ENCODE data around the gene BTN2A1.

Gene BTN2A1

DNA sequence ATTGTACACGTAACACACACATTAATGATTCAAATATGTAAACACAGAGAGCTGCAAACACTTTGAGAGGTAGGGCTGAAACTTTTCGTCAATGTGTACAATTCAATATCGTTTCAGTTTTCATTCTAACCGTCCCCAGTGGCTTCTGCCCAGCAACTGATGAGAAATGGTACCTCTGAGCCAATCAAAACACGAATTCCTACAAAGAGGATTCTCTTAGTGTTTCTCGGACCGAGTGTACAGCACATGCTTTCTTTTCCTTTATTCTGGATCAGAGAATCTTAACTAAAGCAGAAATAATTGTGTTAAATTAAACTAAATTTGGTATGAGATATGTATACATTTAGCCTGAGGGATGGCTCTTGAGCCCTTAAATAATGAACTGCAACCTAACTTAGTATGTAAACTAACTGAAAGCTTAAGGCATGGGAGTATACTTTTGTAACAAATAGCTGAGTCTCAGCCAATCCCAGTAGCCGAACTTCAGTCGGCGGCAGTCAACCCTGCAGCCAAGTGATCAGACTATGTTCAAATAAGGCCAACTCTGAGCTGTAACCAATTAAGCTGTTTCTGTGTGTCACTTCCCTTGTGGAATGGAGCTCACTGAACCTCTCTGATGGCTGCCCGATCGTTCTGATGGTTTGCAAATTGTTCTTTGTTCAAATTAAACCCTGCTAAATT lies 16.1 kb downstream of the BTN2A1 start:
- Histone ChIP-seq H3K27ac (ENCODE audit: low read length) (peak overlapping the region; percentile 44), H3K9me3 (ENCODE audit: control insufficient read depth, low read depth, low read length) (peaks cover 3% of the 10 kb centered on the region), H3K9ac (ENCODE audit: low read length) (peak overlapping the region; percentile 70), H3K27me3 (ENCODE audit: control insufficient read depth, insufficient read depth, low read length) (no peaks in the 10 kb centered on the region), H3K4me3 (ENCODE audit: low read length) (peak overlapping the region; percentile 53), H3K4me1 (ENCODE audit: control insufficient read depth, low read depth, low read length) (peaks cover 25% of the 10 kb centered on the region), H3K36me3 (ENCODE audit: control insufficient read depth, low read depth, low read length) (peaks cover 3% of the 10 kb centered on the region)

DNA sequence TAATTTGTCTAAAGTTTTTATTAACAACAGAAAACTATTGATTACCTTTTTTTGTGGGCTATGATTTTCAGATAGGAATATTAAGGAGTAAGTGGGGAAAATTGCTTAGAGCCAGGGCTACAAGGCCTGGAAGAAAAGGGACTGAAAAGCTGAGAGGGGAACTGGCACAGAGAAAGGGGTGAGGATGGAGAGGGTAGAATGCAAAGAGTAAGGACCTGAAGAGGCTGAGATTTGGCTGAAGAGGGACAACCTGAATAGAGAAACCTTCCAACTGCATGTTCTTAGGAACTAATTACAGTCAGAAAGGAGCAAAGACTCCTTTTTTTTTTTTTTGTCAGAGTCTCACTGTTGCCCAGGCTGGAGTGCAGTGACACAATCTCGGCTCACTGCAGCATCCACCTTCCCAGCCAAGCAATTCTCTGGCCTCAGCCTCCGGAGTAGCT lies 16.7 kb downstream of the BTN2A1 start:
- H3K9ac ChIP-seq (ENCODE audit: low read length) = peak overlapping the region; percentile 70
- peak overlapping the region; percentile 44 for H3K27ac ChIP-seq (ENCODE audit: low read length)
- peak overlapping the region; percentile 53 for H3K4me3 ChIP-seq (ENCODE audit: low read length)
- H3K27me3 ChIP-seq (ENCODE audit: control insufficient read depth, insufficient read depth, low read length) = no peaks in the 10 kb centered on the region
- H3K9me3 ChIP-seq (ENCODE audit: control insufficient read depth, low read depth, low read length) = peaks cover 3% of the 10 kb centered on the region
- H3K4me1 ChIP-seq (ENCODE audit: control insufficient read depth, low read depth, low read length) = peaks cover 25% of the 10 kb centered on the region
- no peaks in the 10 kb centered on the region for H3K36me3 ChIP-seq (ENCODE audit: control insufficient read depth, low read depth, low read length)

DNA sequence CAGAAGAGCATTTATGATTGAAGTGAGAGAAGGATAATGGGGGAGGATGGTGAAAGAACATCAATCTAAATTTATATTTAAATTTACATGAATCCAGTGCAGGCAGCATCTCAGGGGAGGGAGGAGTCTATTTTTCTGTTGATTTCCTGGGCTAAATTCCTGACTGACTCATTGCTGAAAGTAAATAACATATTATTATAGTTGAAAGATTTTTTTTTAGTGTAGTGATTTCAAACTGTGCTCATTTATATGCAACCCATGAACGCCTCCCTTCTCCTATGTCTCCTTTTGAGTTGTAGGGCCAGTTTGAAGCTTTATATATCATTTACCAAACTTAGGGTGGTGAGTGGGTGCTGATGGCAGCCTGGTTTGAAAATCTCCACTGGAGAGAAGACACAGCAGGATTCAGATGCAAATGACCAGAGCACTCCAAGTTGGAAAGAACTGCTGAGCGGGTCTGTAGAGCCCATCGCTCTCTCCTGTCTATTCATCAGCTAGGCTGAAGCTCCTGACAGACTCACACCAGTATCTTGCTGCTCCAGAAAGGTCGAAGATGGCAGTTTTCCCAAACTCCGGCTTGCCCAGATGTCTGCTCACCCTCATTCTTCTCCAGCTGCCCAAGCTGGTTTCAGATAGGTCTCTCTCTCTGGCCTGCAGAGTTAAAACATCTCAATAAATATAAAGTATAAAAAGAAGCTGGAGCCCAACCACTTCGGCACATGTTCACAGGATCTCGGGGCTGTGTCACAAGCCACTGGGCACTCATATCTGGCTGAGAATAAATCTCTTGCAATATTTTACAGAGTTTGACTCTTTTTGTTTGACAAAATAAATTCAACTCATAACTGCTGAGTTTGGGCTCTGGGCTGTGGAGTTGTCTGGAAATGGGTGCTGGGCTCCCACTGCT lies 18.3 kb downstream of the BTN2A1 start:
- Histone ChIP-seq H3K36me3 (ENCODE audit: control insufficient read depth, low read depth, low read length) (no peaks in the 10 kb centered on the region), H3K4me1 (ENCODE audit: control insufficient read depth, low read depth, low read length) (peaks cover 25% of the 10 kb centered on the region), H3K9ac (ENCODE audit: low read length) (no peak overlapping the region), H3K9me3 (ENCODE audit: control insufficient read depth, low read depth, low read length) (peaks cover 3% of the 10 kb centered on the region), H3K27ac (ENCODE audit: low read length) (no peak overlapping the region), H3K4me3 (ENCODE audit: low read length) (no peak overlapping the region), H3K27me3 (ENCODE audit: control insufficient read depth, insufficient read depth, low read length) (no peaks in the 10 kb centered on the region)

DNA sequence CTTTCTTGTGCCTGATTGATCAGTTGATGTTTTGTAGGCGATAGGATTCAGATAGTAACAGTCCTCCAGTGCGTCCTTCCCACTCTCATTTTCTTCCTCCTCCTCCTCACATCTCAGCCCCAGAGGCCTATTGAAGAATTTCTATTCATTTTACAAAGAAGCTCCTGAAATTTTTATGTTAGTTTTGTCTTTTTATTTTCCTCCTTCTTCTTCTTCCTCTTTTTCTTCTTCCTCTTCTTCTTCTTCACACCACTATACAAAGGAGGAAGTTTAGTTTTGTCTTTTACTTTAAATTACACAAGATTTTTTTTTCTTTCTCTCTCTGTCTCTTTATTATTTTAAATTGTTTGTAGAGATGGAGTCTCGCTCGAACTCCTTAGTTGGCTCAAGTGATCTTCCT lies 19.1 kb downstream of the BTN2A1 start:
- peaks cover 3% of the 10 kb centered on the region for H3K9me3 ChIP-seq (ENCODE audit: control insufficient read depth, low read depth, low read length)
- no peaks in the 10 kb centered on the region for H3K27me3 ChIP-seq (ENCODE audit: control insufficient read depth, insufficient read depth, low read length)
- peaks cover 25% of the 10 kb centered on the region for H3K4me1 ChIP-seq (ENCODE audit: control insufficient read depth, low read depth, low read length)
- H3K9ac ChIP-seq (ENCODE audit: low read length) = no peak overlapping the region
- H3K4me3 ChIP-seq (ENCODE audit: low read length) = no peak overlapping the region
- no peaks in the 10 kb centered on the region for H3K36me3 ChIP-seq (ENCODE audit: control insufficient read depth, low read depth, low read length)
- H3K27ac ChIP-seq (ENCODE audit: low read length) = no peak overlapping the region

DNA sequence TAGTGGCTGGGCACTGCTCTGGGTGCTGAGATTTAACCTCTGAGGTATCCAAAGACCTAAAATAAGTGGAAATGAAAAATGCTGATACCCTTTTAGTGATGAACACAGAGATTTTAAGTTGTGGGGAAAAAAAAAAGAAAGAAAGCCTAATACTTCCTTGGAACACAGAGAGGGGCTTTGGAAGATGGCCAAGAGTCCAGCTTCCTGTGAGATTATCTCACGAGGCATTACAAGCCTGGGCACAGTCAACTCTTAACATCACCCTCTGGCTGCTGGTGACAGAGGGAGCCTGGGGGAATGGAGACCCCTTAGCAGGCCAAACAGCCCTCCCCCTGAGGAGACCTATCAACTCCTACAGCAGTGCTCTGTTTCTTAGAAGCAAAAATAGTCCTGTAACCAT lies 19.7 kb downstream of the BTN2A1 start:
- Histone ChIP-seq H3K9me3 (ENCODE audit: control insufficient read depth, low read depth, low read length) (peaks cover 3% of the 10 kb centered on the region), H3K27me3 (ENCODE audit: control insufficient read depth, insufficient read depth, low read length) (no peaks in the 10 kb centered on the region), H3K9ac (ENCODE audit: low read length) (no peak overlapping the region), H3K4me3 (ENCODE audit: low read length) (no peak overlapping the region), H3K27ac (ENCODE audit: low read length) (no peak overlapping the region), H3K4me1 (ENCODE audit: control insufficient read depth, low read depth, low read length) (peaks cover 25% of the 10 kb centered on the region), H3K36me3 (ENCODE audit: control insufficient read depth, low read depth, low read length) (no peaks in the 10 kb centered on the region)

DNA sequence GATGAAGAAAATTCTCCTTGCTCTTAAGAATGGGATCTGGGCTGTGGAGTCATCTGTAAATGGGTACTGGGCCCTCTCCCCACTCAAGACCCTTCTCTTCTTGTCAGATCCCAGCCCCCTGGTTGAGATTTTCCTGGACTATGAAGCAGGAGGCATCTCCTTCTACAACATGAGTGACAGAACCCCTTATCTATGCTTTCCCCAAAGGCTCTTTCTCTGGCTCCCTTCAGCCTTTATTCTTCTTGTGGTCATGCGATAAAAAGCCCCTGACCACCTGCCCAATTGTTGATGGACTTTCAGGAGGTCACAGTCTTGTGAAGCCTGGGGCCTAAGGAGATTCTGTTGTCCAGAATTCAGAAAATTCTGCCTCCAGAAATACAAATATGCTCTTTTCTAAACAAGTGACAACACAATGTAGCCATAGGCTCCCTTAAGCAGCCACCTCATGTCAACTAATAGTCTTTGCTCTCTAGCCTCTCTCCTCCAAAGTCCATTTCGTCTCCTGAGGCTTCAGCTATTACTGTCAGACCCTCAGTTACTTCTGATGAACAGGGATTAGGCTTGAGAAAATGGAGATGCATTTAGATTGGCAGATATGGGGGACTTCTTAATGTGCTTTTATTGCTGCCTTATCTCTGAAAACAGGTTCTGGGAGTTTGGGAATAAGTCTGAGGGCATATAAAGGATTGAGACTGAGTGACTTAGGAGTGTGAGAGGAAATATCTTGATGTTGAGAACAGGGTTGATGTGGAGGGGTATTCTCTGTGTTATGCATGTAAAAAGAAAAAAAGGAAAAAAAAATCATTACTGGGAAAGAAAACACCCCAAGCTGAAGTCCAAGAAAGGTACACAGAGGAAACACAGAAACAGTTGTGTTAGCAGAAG lies 20.6 kb downstream of the BTN2A1 start:
- Histone ChIP-seq H3K9ac (ENCODE audit: low read length) (no peak overlapping the region), H3K4me3 (ENCODE audit: low read length) (no peak overlapping the region), H3K9me3 (ENCODE audit: control insufficient read depth, low read depth, low read length) (no peaks in the 10 kb centered on the region), H3K27ac (ENCODE audit: low read length) (no peak overlapping the region), H3K4me1 (ENCODE audit: control insufficient read depth, low read depth, low read length) (peaks cover 25% of the 10 kb centered on the region), H3K27me3 (ENCODE audit: control insufficient read depth, insufficient read depth, low read length) (no peaks in the 10 kb centered on the region), H3K36me3 (ENCODE audit: control insufficient read depth, low read depth, low read length) (no peaks in the 10 kb centered on the region)

DNA sequence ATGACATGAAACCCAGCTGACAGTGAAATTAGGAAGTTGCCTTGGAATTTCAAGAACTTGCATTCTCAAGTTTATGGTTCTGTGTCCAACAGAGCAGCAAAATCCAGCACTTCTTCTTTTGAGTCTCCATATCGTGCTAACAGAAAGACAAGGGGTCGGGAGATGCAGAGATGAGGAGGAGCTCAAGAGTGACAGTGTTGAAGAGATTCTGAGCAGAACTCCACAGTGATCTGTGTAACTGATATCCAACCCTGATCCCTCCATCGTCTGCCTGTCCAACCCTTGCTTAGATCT lies 21.2 kb downstream of the BTN2A1 start:
- Histone ChIP-seq H3K4me1 (ENCODE audit: control insufficient read depth, low read depth, low read length) (peaks cover 23% of the 10 kb centered on the region), H3K36me3 (ENCODE audit: control insufficient read depth, low read depth, low read length) (no peaks in the 10 kb centered on the region), H3K27me3 (ENCODE audit: control insufficient read depth, insufficient read depth, low read length) (no peaks in the 10 kb centered on the region), H3K4me3 (ENCODE audit: low read length) (no peak overlapping the region), H3K27ac (ENCODE audit: low read length) (no peak overlapping the region), H3K9me3 (ENCODE audit: control insufficient read depth, low read depth, low read length) (no peaks in the 10 kb centered on the region), H3K9ac (ENCODE audit: low read length) (no peak overlapping the region)

DNA sequence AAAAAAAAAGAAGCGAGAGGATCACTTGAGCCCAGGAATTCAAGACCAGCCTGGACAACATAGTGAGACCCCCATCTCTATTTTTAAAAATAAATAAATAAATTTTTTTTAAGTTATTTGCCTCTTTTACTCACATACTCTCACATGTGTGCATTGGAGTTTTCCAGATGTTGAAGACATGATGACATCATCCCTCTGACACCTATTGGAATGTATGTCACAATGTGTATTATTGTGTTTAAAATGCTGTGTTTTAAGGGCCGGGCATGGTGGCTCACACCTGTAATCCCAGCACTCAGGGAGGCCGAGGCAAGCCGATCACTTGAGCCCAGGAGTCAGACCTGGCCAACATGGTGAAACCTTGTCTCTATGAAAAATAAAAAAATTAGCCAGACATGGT lies 24.6 kb downstream of the BTN2A1 start:
- H3K27ac ChIP-seq (ENCODE audit: low read length) = no peak overlapping the region
- no peak overlapping the region for H3K4me3 ChIP-seq (ENCODE audit: low read length)
- H3K9me3 ChIP-seq (ENCODE audit: control insufficient read depth, low read depth, low read length) = no peaks in the 10 kb centered on the region
- no peaks in the 10 kb centered on the region for H3K27me3 ChIP-seq (ENCODE audit: control insufficient read depth, insufficient read depth, low read length)
- no peaks in the 10 kb centered on the region for H3K4me1 ChIP-seq (ENCODE audit: control insufficient read depth, low read depth, low read length)
- no peak overlapping the region for H3K9ac ChIP-seq (ENCODE audit: low read length)
- no peaks in the 10 kb centered on the region for H3K36me3 ChIP-seq (ENCODE audit: control insufficient read depth, low read depth, low read length)

DNA sequence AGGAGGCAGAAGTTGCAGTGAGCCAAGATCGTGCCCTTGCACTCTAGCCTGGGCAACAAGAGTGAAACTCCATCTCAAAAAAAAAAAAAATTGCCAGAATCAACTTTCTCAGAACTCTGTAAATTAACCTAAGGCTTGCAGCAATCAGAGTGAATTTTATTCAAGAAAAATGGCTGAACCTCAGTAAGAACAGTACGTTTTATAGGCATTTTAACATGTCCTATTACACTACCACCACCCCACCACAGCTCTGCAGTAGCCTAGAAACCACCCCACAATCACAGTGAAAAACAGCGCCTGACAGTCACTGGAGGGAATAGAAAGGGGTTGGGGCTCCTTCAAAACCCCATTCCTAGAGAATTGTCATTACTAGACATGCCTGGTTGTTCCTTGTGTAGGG lies 26.0 kb downstream of the BTN2A1 start:
- H3K4me3 ChIP-seq (ENCODE audit: low read length) = no peak overlapping the region
- no peak overlapping the region for H3K9ac ChIP-seq (ENCODE audit: low read length)
- H3K36me3 ChIP-seq (ENCODE audit: control insufficient read depth, low read depth, low read length) = no peaks in the 10 kb centered on the region
- H3K9me3 ChIP-seq (ENCODE audit: control insufficient read depth, low read depth, low read length) = no peaks in the 10 kb centered on the region
- no peak overlapping the region for H3K27ac ChIP-seq (ENCODE audit: low read length)
- H3K27me3 ChIP-seq (ENCODE audit: control insufficient read depth, insufficient read depth, low read length) = no peaks in the 10 kb centered on the region
- H3K4me1 ChIP-seq (ENCODE audit: control insufficient read depth, low read depth, low read length) = no peaks in the 10 kb centered on the region

DNA sequence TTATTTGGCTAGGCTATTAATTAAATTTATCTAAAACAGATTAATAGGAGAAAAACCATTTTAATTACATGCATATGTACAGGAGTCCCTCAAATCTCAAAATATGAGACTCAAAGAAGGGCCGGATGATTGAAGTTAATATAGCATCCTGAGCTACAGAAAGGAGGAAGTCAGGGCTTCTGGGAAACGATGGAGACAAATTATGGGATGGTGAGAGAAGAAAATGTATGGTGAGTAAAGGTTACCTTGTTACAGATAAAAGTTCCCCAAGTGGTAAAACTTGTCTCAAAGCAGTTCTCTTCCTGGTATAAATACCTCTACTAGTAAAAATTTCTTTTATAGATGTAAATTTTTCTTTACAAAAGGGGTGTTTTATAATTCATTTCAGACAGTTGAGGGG lies 26.4 kb downstream of the BTN2A1 start:
- H3K27ac ChIP-seq (ENCODE audit: low read length) = no peak overlapping the region
- H3K27me3 ChIP-seq (ENCODE audit: control insufficient read depth, insufficient read depth, low read length) = no peaks in the 10 kb centered on the region
- no peaks in the 10 kb centered on the region for H3K4me1 ChIP-seq (ENCODE audit: control insufficient read depth, low read depth, low read length)
- no peak overlapping the region for H3K9ac ChIP-seq (ENCODE audit: low read length)
- no peak overlapping the region for H3K4me3 ChIP-seq (ENCODE audit: low read length)
- H3K9me3 ChIP-seq (ENCODE audit: control insufficient read depth, low read depth, low read length) = no peaks in the 10 kb centered on the region
- no peaks in the 10 kb centered on the region for H3K36me3 ChIP-seq (ENCODE audit: control insufficient read depth, low read depth, low read length)

DNA sequence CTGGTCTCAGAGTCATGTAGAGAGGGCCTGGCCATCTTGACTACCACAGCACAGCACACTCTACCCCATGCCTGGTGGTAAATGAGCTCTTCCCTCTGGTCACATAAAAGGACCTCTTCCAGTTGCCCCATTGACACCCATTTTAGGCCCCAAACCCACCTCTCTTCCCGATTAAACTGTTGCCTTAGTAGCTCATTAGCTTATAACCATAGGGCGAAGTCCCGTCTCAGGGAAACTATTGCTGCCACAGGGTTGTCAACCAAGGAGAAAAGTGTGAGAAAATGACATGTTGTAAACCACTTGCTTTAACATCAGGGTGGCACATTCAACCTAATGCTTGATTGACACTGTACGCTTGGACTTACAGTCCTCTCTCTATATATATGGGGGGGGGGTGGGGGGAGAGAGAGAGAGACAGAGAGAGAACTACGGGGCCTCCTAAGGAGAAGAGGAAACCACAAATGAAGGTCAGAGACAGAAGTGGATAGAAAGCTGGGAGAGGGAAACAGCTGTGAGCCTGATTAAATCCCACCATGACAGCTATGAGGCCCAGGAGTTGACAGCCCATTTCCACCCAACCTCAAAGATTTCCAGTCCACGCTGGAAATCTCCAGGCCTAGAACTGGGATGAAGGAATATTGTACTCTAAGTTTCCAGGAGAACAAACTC lies 27.5 kb downstream of the BTN2A1 start:
- no peaks in the 10 kb centered on the region for H3K9me3 ChIP-seq (ENCODE audit: control insufficient read depth, low read depth, low read length)
- H3K27ac ChIP-seq (ENCODE audit: low read length) = no peak overlapping the region
- H3K4me1 ChIP-seq (ENCODE audit: control insufficient read depth, low read depth, low read length) = no peaks in the 10 kb centered on the region
- H3K9ac ChIP-seq (ENCODE audit: low read length) = no peak overlapping the region
- H3K36me3 ChIP-seq (ENCODE audit: control insufficient read depth, low read depth, low read length) = no peaks in the 10 kb centered on the region
- H3K4me3 ChIP-seq (ENCODE audit: low read length) = no peak overlapping the region
- H3K27me3 ChIP-seq (ENCODE audit: control insufficient read depth, insufficient read depth, low read length) = no peaks in the 10 kb centered on the region
